Esophagus squamous epithelium (tissue), 5 donors: ENCODE measurements around the gene TMEM164. TPM values are rescaled to one million over a fixed set of nuclear protein-coding genes. Genes with fewer than 3 reads are reported as not detected.

Experiments used
- DNase-seq: peaks from one replicate; lab custom pipeline; 2025; lab: John Stamatoyannopoulos, UW
- H3K27ac ChIP-seq, 4 donors: fragments of 200-600 bp; sonication (generic); one replicate each; pipeline ENCODE4 v1.5.1; 2016 to 2019; ENCODE audit warnings: mild to moderate bottlenecking in 1 of 4
- H3K27me3 ChIP-seq, 4 donors: fragments of 200-600 bp; sonication (generic); 1 replicate in 3 of 4; 2 replicates in 1 of 4; pipeline versions ENCODE4 v1.5.1 to v1.6.0; 2017 to 2021; ENCODE audit warnings: antibody characterized with exemption in 1 of 4
- H3K36me3 ChIP-seq, 3 donors: fragments of 200-600 bp; sonication (generic); one replicate each; pipeline ENCODE4 v1.5.1; 2016 to 2019
- H3K4me1 ChIP-seq, 3 donors: fragments of 200-600 bp; sonication (generic); one replicate each; pipeline ENCODE4 v1.5.1; 2017 to 2019
- H3K4me3 ChIP-seq, 4 donors: fragments of 200-600 bp; sonication (generic); 1 replicate in 3 of 4; 2 replicates in 1 of 4; pipeline ENCODE4 v1.5.1; 2016 to 2019; ENCODE audit warnings: mild to moderate bottlenecking in 2 of 4, moderate library complexity in 1 of 4
- H3K9me3 ChIP-seq, 3 donors: fragments of 200-600 bp; sonication (generic); one replicate each; pipeline ENCODE4 v1.5.1; 2016 to 2019
- POLR2A ChIP-seq, 4 donors: fragments of 450-650 bp; IDR thresholded peaks; one replicate each; pipeline ENCODE4 v1.6.1; 2017; ENCODE audit warnings: antibody characterized with exemption in 4 of 4, mild to moderate bottlenecking in 4 of 4, moderate library complexity in 3 of 4
- WGBS, 2 donors: methylation state at CpG; one replicate each; pipeline ENCODE4 v1.1.5; 2018; 5-methylcytosine and 5-hydroxymethylcytosine counted together
- intact Hi-C: fragments of 100-400 bp; cut with DNase I; formaldehyde crosslinking; loops from one replicate; pipeline ENCODE4 v1.15.0; 2022
- total RNA-seq, 4 donors: library from RNA; depleted of rRNA; stranded (reverse); fragments of >200 nt; gene quantifications; one replicate each; pipeline ENCODE4 v1.1.0, GENCODE V29; 2016
- TF ChIP-seq, protein P1 (sequence below), 6 experiments: fragments of 450-650 bp in 4 of 6; fragments of 200-600 bp in 2 of 6; sonication (generic) in 2 of 6; IDR thresholded peaks; one replicate each; pipeline ENCODE4 v1.5.1; 2016 to 2019; ENCODE audit warnings: antibody characterized with exemption in 6 of 6, mild to moderate bottlenecking in 4 of 6, moderate library complexity in 4 of 6
- donor health status: DM: yes; HTN: yes; CAD: no.

The TMEM164 gene
- total RNA-seq, 4 donors from 2014 or later, result 18.5 to 27.3 (median 23.6) TPM

GRCh38 chrX:110182362-110182761 lies 179.4 kb downstream of the TMEM164 start:
- no peak overlapping the region for H3K4me3 ChIP-seq
- H3K9me3 ChIP-seq, result peaks cover 0 to 5% (median 0%) of the 10 kb centered on the region in 3 donors
- peaks cover 0 to 26% (median 4%) of the 10 kb centered on the region in 3 donors for H3K4me1 ChIP-seq
- WGBS, 2 donors, result 50 to 80% methylated on average over 1 of the region's 1 CpG
- TF ChIP-seq POLR2A (IDR thresholded peaks at IDR 0.05), result no peak
- DNase-seq, result no peak
- no peaks in the 10 kb centered on the region for H3K36me3 ChIP-seq
- intact Hi-C loops, result no loop called here
- no peaks in the 10 kb centered on the region for H3K27me3 ChIP-seq
- H3K27ac ChIP-seq, result peak overlapping the region in 1 of 4 donors; percentile 55

- Histone ChIP-seq H3K36me3 (no peaks in the 10 kb centered on the region), H3K27me3 (no peaks in the 10 kb centered on the region), H3K4me3 (no peak overlapping the region), H3K4me1 (peaks cover 0 to 26% (median 4%) of the 10 kb centered on the region in 3 donors), H3K9me3 (peaks cover 0 to 5% (median 0%) of the 10 kb centered on the region in 3 donors), H3K27ac (peak overlapping the region in 1 of 4 donors; percentile 55)
- TF ChIP-seq, protein P1, sequence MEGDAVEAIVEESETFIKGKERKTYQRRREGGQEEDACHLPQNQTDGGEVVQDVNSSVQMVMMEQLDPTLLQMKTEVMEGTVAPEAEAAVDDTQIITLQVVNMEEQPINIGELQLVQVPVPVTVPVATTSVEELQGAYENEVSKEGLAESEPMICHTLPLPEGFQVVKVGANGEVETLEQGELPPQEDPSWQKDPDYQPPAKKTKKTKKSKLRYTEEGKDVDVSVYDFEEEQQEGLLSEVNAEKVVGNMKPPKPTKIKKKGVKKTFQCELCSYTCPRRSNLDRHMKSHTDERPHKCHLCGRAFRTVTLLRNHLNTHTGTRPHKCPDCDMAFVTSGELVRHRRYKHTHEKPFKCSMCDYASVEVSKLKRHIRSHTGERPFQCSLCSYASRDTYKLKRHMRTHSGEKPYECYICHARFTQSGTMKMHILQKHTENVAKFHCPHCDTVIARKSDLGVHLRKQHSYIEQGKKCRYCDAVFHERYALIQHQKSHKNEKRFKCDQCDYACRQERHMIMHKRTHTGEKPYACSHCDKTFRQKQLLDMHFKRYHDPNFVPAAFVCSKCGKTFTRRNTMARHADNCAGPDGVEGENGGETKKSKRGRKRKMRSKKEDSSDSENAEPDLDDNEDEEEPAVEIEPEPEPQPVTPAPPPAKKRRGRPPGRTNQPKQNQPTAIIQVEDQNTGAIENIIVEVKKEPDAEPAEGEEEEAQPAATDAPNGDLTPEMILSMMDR (IDR thresholded peaks at IDR 0.05), result no peak
- no peak for TF ChIP-seq POLR2A (IDR thresholded peaks at IDR 0.05)
- intact Hi-C loops, result no loop called here
- DNase-seq, result no peak
- 40 to 56% methylated on average over 1 to 3 of the region's 6 CpGs for WGBS, 2 donors
These were observed 180.0 kb downstream of the TMEM164 start for GRCh38 chrX:110182865-110183264.

- peaks cover 0 to 5% (median 0%) of the 10 kb centered on the region in 3 donors for H3K9me3 ChIP-seq
- H3K27me3 ChIP-seq, result no peaks in the 10 kb centered on the region
- no peak for DNase-seq
- TF ChIP-seq POLR2A (IDR thresholded peaks at IDR 0.05), result no peak
- TF ChIP-seq, protein P1 (IDR thresholded peaks at IDR 0.05), result no peak
- H3K36me3 ChIP-seq, result no peaks in the 10 kb centered on the region
- intact Hi-C loops, result no loop called here
- 73 to 100% methylated on average over 1 to 2 of the region's 2 CpGs for WGBS, 2 donors
- no peak overlapping the region for H3K27ac ChIP-seq
- H3K4me1 ChIP-seq, result peaks cover 0 to 26% (median 4%) of the 10 kb centered on the region in 3 donors
- no peak overlapping the region for H3K4me3 ChIP-seq
These were observed 180.4 kb downstream of the TMEM164 start for GRCh38 chrX:110183314-110183713.

DNA sequence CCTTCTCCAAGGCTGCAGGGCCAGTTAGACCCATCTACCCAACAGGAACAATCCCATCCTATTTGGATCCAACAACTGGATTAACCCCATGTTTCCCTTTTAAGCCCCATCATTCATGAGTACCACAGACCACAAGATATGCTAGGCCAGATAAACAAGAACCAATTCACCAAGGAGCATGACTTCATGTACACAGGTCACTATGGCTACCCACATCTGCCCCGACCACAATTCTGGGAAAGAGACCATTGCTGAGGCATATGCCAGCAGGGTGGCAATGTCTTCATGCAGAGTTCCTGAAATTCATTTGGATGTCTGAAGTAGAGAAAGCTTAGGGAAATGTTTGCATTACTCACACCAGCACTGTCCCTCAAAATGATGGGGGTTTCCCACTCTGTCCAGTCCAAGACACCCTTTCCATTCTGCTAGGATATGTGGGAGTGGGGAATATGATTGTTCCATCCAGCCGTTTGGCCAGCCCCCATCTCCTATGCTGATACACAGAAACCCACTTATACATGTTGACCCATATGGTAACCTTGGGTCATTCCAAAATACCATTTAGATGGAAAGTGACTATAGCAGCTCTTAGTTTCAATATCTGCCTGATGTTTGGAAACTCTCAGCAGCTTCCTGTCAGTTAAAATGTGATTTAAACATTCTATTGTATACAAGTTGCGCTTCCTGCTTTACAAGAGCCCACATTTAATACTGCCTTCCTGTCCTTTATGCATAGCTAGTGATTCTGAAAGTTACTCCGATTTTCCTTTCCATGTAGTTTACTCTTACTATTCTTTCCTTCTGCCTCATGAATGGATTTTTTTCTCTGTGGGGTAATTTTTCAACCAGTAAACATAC lies 186.0 kb downstream of the TMEM164 start:
- no peaks in the 10 kb centered on the region for H3K27me3 ChIP-seq
- H3K4me3 ChIP-seq, result no peak overlapping the region
- intact Hi-C loops, result no loop called here
- H3K4me1 ChIP-seq, result no peaks in the 10 kb centered on the region
- peaks cover 0 to 5% (median 0%) of the 10 kb centered on the region in 3 donors for H3K9me3 ChIP-seq
- 44 to 59% methylated on average over 3 to 4 of the region's 4 CpGs for WGBS, 2 donors
- TF ChIP-seq, protein P1 (IDR thresholded peaks at IDR 0.05), result no peak
- no peak for TF ChIP-seq POLR2A (IDR thresholded peaks at IDR 0.05)
- H3K27ac ChIP-seq, result no peak overlapping the region
- H3K36me3 ChIP-seq, result no peaks in the 10 kb centered on the region
- DNase-seq, result no peak

DNA sequence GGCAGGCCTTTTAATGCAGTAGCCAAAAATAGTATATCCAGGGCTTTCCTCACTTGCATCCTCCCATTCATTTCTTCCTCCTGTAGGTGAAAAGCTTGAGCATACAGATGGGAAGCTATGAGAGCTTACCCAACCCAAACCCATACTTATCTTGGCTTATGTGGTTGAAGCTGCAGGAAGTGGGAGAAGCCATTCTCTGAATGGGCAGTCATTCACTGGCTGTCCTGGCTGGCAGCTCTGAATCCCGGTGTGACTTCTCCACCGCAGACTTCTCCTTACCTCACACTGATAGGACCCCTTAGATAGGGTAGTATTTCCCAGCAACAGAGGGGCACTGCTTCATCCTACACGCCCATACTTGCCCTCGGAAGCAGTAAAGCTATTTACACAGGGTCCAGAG lies 189.6 kb downstream of the TMEM164 start:
- H3K27ac ChIP-seq, result no peak overlapping the region
- WGBS, 2 donors, result 73 to 100% methylated on average over 2 to 4 of the region's 4 CpGs
- intact Hi-C loops, result no loop called here
- H3K36me3 ChIP-seq, result no peaks in the 10 kb centered on the region
- no peak for TF ChIP-seq POLR2A (IDR thresholded peaks at IDR 0.05)
- TF ChIP-seq, protein P1 (IDR thresholded peaks at IDR 0.05), result no peak
- no peak for DNase-seq
- H3K4me3 ChIP-seq, result no peak overlapping the region
- H3K4me1 ChIP-seq, result no peaks in the 10 kb centered on the region
- no peaks in the 10 kb centered on the region for H3K27me3 ChIP-seq
- no peaks in the 10 kb centered on the region for H3K9me3 ChIP-seq
